HepG2 (cell line): ENCODE results near the gene CCN2. TPM values are rescaled to one million over a fixed set of nuclear protein-coding genes. Genes with fewer than 3 reads are reported as not detected.

Experiments
- ARID4A ChIP-seq: sonication (generic); formaldehyde crosslinking; IDR thresholded peaks from 2 replicates; pipeline ENCODE4 v1.5.0; 2020; ENCODE audit warnings: mild to moderate bottlenecking, missing genetic modification reagents, borderline replicate concordance
- ATM ChIP-seq: fragments of 450-650 bp; IDR thresholded peaks from 2 replicates; pipeline ENCODE4 v1.7.1; 2017; ENCODE audit warnings: mild to moderate bottlenecking, borderline replicate concordance
- EED ChIP-seq: sonication (generic); formaldehyde crosslinking; IDR thresholded peaks from 2 replicates; pipeline ENCODE4 v1.5.0; 2020; ENCODE audit warnings: mild to moderate bottlenecking, missing genetic modification reagents
- FOXP1 ChIP-seq, 2 experiments: fragments of 450-650 bp in 1 of 2; IDR thresholded peaks; 2 replicates each; pipeline ENCODE4 v1.6.1; 2017 to 2018; ENCODE audit warnings: antibody characterized with exemption in 1 of 2
- MTERF4 ChIP-seq: sonication (generic); formaldehyde crosslinking; IDR thresholded peaks from 2 replicates; pipeline ENCODE4 v1.8.0; 2023; ENCODE audit warnings: mild to moderate bottlenecking, missing genetic modification reagents
- NR2C2 ChIP-seq: sonication (generic); formaldehyde crosslinking; IDR thresholded peaks from 2 replicates; pipeline ENCODE4 v1.4.0; 2020; ENCODE audit warnings: missing genetic modification reagents, mild to moderate bottlenecking, moderate library complexity, borderline replicate concordance
- TP53 ChIP-seq: sonication (generic); formaldehyde crosslinking; conservative IDR thresholded peaks from 2 replicates; pipeline ENCODE4 v1.4.0; 2020; ENCODE audit warnings: missing genetic modification reagents
- WIZ ChIP-seq: sonication (generic); formaldehyde crosslinking; IDR thresholded peaks from 2 replicates; pipeline ENCODE4 v1.5.1; 2020; ENCODE audit warnings: mild to moderate bottlenecking, missing genetic modification reagents
- ZBTB44 ChIP-seq: sonication (generic); formaldehyde crosslinking; IDR thresholded peaks from 2 replicates; pipeline ENCODE4 v1.4.0; 2020; ENCODE audit warnings: missing genetic modification reagents
- ZBTB8A ChIP-seq: sonication (generic); formaldehyde crosslinking; IDR thresholded peaks from 2 replicates; pipeline ENCODE4 v1.4.0; 2020; ENCODE audit warnings: mild to moderate bottlenecking, low read depth, missing genetic modification reagents, borderline replicate concordance
- ZC3H4 ChIP-seq: sonication (generic); formaldehyde crosslinking; IDR thresholded peaks from 2 replicates; pipeline ENCODE4 v1.4.0; 2020; ENCODE audit warnings: missing genetic modification reagents, borderline replicate concordance
- ZFP37 ChIP-seq: sonication (generic); formaldehyde crosslinking; IDR thresholded peaks from 2 replicates; pipeline ENCODE4 v1.4.0; 2020; ENCODE audit warnings: missing genetic modification reagents, borderline replicate concordance
- ZFYVE20 ChIP-seq: sonication (generic); formaldehyde crosslinking; IDR thresholded peaks from 2 replicates; pipeline ENCODE4 v1.8.0; 2023; ENCODE audit warnings: low read depth, mild to moderate bottlenecking, moderate library complexity, missing genetic modification reagents, borderline replicate concordance
- ZNF224 ChIP-seq: sonication (generic); formaldehyde crosslinking; IDR thresholded peaks from 2 replicates; pipeline ENCODE4 v1.5.0; 2020; ENCODE audit warnings: mild to moderate bottlenecking, missing genetic modification reagents
- ZNF280B ChIP-seq: sonication (generic); formaldehyde crosslinking; IDR thresholded peaks from 2 replicates; pipeline ENCODE4 v1.5.0; 2020; ENCODE audit warnings: missing genetic modification reagents, mild to moderate bottlenecking, borderline replicate concordance
- ZNF331 ChIP-seq: sonication (generic); formaldehyde crosslinking; IDR thresholded peaks from 2 replicates; pipeline ENCODE4 v1.4.0; 2020; ENCODE audit warnings: missing genetic modification reagents
- ZNF441 ChIP-seq: sonication (generic); formaldehyde crosslinking; IDR thresholded peaks from 2 replicates; pipeline ENCODE4 v1.7.0; 2021; ENCODE audit warnings: missing genetic modification reagents, borderline replicate concordance
- ZNF557 ChIP-seq: sonication (generic); formaldehyde crosslinking; IDR thresholded peaks from 2 replicates; pipeline ENCODE4 v1.4.0; 2020; ENCODE audit warnings: missing genetic modification reagents
- ZNF616 ChIP-seq: sonication (generic); formaldehyde crosslinking; IDR thresholded peaks from 2 replicates; pipeline ENCODE4 v1.5.0; 2020; ENCODE audit warnings: low read depth, mild to moderate bottlenecking, missing genetic modification reagents
- ZNF670 ChIP-seq: sonication (generic); formaldehyde crosslinking; IDR thresholded peaks from 2 replicates; pipeline ENCODE4 v1.8.0; 2022; ENCODE audit warnings: mild to moderate bottlenecking, missing genetic modification reagents, borderline replicate concordance
- polyA plus RNA-seq, 8 experiments: library from polyadenylated mRNA; depleted of rRNA in 3 of 8; stranded (reverse) in 7 of 8; unstranded in 1 of 8; fragments of >200 nt; fragmentation: Illumina TruSeq in 4 of 8; extraction: Trizol in 4 of 8; gene quantifications; 2 replicates each; pipeline versions ENCODE4 v1.2.1 to v1.2.3, GENCODE V29; 2011 to 2016; ENCODE audit warnings: low read depth in 4 of 8, missing spikeins in 1 of 8, mixed read lengths in 1 of 8; ENCODE audit not compliant: insufficient read depth in 1 of 8
- total RNA-seq, 5 experiments: library from RNA; depleted of rRNA; stranded (reverse); fragments of >200 nt; fragmentation: Illumina TruSeq; extraction: Trizol; gene quantifications; 2 replicates each; pipeline ENCODE4 v1.2.3, GENCODE V29; 2016; ENCODE audit warnings: low read depth in 1 of 5

The CCN2 gene
- total and polyA plus RNA-seq, 2 of the 13 experiments (the other 11 are each of a cell fraction or from before 2014, with no cell fraction given) = 34.7 to 316 TPM

- TF ChIP-seq ATM (no peak), ZFP37 (no peak; the same call in 1 of the 2 replicates), ARID4A (peak; percentile 65), ZNF670 (peak; percentile 90; the same call in 1 of the 2 replicates), EED (CRISPR knock-in tag) (peak; percentile 91), ZNF331 (0 out of 2 replicates have a peak, but pooled peaks have one; percentile 0), ZNF280B (CRISPR knock-in tag) (peak; percentile 54; the same call in 1 of the 2 replicates), TP53 (no peak), ZNF441 (CRISPR knock-in tag) (peak; percentile 28; the same call in 1 of the 2 replicates), MTERF4 (CRISPR knock-in tag) (peak; percentile 96), ZNF557 (CRISPR knock-in tag) (peak; percentile 72), NR2C2 (CRISPR knock-in tag) (peak; percentile 18), ZFYVE20 (CRISPR knock-in tag) (no peak), ZNF616 (CRISPR knock-in tag) (peak; percentile 71; the same call in 1 of the 2 replicates), ZBTB8A (CRISPR knock-in tag) (no peak), ZNF224 (no peak), FOXP1 (IDR thresholded peaks at IDR 0.05) (no peak), FOXP1 (CRISPR knock-in tag; IDR thresholded peaks at IDR 0.05) (peak; percentile 5; the same call in 1 of the 2 replicates), WIZ (CRISPR knock-in tag) (no peak; the same call in 1 of the 2 replicates), ZBTB44 (CRISPR knock-in tag) (no peak), ZC3H4 (CRISPR knock-in tag) (peak; percentile 75; the same call in 1 of the 2 replicates)
Observed at GRCh38 chr6:131949909-131950766, 1.0 kb downstream of the CCN2 start (continued).
